NCI-H82 treated with DMSO at 0.1 percent for 48 hours (cell line): ENCODE results near the gene SYCE3.
"Not testable (repeated sequence)": the region's sequence is repeated elsewhere in the genome, so short reads cannot be mapped to it uniquely, and the experiment has no call there.

Source experiments
- DNase-seq: peaks from one replicate; lab custom pipeline; 2025; ENCODE audit not compliant: unreplicated experiment; lab: John Stamatoyannopoulos, UW

Gene SYCE3

DNA sequence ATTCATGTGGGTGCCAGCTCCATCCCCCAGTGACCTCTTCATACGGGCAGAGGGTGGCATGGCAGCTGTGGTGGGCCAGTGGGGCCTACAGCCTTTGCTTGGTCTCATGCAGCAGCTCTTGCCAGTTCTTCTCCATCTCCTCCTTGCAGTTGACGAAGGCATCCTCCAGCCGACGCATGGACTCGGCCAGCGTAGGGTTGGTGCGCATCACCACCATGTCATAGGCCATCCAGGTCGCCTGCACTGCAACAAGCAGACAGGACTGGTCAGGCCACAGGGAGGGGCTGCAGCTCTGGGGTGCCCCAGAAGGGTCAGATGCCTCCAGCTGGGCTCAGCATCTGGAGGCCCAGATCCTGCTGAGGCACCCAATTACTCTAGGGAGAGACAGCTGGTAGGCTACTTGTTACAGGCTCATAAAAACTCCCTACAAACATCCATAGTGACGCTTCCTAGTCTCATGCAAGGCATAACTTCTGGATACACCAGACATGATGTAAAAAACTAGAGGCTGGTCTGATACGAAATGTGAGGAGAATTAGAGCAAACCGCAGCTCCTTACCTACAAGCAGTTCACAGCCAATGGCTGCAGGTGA, 11.5 kb downstream of the SYCE3 start:
- DNase-seq = no peak

DNA sequence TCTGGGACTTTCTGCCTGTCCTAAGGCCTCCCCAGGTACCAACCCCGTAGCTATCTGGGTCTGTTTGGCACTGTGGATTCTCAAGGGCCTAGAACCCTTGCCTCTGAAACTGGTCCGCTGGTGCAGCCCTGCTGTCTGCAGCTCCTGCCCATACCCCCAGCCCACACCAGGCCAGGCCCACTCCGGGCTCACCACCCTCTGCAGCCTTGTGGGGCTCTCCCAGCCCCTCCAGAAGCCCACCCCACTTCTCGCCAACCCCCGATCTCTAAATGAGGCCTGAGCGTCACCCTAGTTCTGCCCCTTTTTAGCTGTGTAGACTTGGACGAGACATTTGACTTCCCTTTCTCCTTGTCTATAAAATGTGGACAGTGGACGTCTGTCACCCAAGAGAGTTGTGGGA, 12.3 kb downstream of the SYCE3 start:
- no peak for DNase-seq

DNA sequence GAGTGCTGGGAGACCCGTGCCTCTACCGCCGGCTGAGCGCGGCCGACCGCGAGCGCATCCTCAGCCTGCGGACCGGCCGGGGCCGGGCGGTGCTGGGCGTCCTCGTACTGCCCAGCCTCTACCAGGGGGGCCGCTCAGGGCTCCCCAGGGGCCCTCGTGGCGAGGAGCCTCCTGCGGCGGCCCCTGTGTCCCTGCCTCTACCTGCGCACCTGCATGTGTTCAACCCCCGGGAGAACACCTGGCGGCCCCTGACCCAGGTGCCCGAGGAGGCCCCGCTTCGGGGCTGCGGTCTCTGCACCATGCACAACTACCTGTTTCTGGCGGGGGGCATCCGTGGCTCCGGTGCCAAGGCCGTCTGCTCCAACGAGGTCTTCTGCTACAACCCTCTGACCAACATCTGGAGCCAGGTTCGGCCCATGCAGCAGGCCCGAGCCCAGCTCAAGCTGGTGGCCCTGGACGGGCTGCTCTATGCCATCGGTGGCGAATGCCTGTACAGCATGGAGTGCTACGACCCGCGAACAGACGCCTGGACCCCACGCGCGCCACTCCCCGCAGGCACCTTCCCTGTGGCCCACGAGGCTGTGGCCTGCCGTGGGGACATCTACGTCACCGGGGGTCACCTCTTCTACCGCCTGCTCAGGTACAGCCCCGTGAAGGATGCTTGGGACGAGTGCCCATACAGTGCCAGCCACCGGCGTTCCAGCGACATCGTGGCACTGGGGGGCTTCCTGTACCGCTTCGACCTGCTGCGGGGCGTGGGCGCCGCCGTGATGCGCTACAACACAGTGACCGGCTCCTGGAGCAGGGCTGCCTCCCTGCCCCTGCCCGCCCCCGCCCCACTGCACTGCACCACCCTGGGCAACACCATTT, 13.6 kb downstream of the SYCE3 start:
- DNase-seq = no peak

DNA sequence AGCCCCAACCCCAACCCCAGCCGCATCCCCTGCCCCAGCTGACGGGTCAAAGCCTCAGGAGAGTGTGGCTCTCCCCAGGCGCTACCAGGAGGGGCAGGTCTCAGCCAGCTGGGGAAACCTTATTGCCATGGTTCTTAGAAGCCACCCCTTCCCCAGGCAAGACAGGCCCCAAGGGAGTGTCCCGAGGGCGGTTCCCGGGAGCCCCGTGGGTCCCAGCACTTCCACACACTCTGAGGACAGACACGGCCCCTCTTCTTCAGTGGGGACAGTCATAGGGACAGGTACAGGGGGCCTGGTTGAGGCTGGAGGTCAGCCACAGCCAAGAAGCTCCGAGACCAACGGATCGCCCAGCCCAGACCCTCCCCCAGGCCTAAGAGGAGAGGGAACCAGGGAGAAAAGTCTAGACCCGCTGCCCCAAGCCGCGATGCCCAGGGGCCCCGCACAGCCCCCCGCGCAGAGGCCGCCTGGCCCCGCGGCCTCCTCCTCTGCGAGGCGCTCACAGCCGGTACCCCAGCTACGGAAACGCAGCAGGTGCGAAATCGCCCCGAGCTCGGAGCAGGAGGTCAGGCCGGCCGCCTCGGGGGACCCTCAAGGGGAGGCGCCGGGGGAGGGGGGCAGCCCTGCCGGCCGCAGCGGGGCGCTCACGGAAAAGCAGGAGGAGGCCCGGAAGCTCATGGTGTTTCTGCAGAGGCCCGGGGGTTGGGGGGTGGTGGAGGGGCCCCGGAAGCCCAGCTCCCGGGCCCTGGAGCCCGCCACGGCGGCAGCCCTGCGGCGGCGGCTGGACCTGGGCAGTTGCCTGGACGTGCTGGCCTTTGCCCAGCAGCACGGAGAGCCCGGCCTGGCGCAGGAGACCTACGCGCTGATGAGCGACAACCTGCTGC, 14.4 kb downstream of the SYCE3 start:
- DNase-seq = no peak

DNA sequence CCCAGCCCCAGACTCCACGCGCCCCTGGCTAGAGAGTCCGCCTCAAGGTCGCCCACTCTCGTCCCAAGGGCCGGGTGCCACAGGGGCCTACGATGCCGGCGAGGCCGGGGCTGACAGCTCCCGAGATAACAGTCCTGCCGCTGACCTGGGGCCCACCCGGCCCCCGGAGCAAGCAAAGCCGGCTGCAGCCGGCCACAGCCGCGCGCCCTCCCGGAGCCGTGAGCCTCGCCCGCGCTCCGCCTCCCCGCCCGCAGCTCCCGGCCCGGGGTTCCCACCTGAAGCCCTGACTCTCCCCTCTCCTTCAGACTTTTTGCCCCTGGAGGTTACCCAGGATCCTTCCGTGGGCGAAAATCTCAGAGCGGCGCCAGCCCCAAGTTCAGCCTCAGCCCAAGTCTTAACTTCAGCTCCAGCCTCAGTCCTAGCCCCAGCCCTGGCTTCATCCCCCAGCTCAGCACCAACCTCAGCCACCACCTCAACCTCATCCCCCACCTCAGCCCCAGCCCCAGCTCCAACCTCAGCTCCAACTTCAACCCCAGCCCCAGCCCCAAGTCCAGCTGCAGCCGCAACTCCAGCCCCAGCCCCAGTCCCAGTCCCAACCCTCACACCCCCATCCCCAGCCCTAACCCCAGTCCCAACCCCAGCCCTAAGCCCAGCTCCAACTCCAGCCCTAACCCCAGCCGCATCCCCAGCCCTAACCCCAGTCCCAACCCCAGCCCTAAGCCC, 15.3 kb downstream of the SYCE3 start:
- DNase-seq = no peak

DNA sequence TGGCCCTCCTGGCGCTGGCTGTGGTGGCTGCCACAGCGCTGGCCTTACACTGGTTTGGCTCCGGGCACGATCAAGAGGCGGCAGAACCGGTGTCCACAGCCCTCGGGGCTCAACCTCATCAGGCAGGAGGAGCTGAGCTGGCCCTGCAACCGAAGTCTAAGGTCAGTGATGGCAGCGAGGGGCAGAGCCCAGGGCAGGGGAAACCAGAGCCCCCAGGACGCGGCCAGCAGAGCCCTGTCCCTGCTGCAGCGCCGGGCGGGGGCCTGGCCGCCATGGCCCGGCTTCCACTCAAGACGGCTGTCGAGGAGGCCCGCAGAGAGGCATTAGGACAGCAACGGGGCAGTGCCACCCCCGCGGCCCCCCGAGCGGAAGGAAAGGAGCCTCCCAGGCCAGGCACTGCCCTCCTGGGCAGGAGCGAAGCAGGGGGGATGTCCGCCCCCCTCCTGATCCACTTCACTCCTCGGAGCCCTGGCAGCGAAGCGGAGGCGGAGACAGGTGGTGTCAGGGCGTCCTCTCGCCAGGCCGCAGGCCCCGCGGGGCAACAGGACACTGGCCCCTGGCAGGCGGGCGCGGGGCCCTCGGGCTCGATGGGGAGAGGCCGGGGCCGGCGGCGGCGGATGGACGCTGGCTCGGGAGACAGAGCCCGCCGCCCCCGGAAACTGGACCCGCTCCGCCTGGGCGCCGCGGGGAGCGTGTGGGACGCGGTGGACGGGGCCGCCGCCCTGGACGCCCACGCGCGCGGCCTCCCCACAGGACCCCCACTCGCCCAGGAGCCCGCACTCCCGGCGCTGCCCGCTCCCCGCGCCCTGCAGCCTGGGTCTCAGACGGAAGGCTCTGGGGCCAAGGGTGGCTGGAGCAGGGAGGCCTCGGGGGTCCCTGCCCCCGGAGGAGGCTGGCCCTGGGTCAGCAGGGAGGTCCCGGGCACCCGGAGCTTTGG, 16.1 kb downstream of the SYCE3 start:
- no peak for DNase-seq

DNA sequence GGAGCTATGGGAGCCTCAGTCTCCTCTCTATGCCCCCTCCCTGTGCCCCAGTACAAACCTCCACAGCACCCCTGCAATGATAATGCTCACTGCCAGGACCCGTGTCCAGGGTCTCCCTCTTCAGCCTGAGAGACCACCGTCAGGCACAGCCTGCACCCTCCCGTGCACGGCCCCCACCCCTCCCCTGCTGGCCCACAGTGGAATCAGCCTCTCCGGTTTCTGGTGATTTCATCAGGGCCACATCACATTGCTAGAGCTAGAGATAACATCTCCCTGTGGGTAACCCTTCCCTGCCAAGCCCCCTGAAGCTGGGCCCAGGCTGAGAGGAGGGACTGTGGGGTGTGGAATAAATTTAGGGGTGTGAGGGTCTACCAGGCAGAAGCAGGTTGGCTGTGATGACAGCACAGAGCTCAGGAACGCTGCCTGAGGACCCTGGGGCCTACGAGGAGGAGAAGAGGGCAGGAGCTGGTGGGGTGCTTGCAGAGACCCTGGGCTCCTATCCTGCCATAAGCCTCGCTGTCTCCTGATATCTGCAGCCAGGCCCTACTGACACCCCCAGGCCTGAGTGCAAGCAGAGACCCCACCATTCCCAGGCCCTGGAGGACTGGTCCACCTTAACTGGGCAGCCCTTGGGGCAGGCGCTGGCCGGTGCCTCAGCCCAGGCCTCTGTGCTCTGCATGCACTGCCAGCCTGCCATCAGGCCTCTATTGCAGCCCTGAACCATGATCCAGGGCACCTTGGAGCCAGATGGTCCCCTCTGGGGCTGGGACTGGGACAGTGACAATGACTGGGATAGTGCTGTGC, 17.0 kb downstream of the SYCE3 start, which contains the start of gene KLHDC7B:
KLHDC7B (plus strand) TSS at position 378 of the 804 bp plus-strand sequence; CDS start at position 723, 345 bp downstream.
- no peak for DNase-seq

DNA sequence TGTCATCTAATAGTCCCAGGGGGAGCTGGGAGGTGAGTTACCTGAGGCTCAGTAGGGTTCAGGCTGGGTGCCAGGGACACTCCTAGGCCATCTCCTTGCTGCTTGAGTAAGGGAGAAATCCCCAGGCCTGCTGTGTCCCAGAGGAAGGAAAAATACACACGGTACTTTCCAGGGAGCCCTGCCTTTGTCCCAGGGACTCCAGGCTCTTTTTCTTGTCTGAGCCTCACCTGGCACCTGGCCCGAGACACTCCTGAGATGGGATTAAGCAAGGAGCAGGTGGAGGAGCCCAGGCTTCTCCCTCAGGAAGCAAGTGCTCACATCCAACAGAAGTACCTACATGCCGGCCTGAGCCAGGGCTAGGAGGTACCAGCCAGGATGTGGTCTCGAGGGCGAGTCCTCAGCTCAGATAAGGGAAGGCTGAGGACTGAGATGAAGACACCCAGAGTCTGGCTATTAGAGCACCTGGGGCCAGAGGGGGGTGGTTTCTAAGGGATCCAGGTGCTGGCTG, 17.9 kb downstream of the SYCE3 start:
- no peak for DNase-seq

DNA sequence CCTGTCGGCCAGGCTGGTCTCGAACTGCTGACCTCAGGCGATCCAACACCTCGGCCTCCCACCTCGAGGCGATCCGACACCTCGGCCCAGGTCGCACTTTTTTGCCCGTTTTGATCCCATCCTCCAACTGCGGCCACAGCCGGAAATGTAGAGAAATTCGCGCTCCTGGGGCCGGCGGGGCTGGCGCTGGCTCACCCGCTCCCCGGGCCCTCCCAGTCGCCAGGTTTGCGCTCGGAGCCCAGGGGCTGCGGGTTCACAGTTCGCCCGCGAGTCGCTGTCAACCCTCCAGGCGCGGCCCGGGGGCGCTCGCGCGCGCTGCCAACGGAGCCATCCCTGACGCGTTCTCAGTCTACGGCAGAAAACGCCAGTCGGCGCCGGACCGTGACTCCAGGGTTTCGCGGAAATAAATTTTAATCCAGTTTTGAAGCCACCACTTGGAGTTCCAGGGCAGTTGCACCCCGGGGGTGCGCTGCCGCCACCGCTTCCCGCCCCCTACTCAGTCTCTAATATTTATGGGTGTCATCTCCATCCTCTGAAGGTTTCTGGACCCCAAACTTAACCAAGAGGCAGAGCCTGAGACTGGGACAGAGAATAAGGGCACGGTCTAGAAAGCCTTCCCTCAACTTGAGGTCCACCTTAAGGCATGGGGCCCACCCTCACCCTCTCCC, 18.5 kb downstream of the SYCE3 start:
- no peak for DNase-seq

DNA sequence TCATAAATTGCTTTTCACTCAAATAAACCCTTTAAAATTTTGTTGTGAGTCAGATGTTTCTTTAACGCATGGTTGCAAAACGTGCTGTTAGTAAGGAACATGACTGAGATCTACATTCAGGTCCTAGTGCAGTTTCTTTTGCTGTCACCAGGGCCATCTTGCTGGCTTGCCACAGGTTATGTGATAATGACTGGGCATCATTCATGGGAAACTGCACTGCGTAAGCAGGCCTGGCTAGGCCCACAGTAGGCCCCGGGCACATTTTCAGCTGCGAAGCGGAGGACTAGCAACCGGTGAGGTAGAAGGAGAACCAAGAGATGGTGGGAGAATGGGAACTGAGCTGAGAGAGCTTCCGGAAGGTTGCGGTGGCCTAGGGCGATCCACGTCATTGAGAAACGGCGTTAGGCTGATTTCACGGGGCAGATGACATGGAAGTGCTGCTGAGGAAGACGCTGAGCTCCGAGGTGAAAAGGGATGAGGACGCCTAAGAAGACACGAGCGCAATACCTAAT, 20.2 kb downstream of the SYCE3 start:
- no peak for DNase-seq

DNA sequence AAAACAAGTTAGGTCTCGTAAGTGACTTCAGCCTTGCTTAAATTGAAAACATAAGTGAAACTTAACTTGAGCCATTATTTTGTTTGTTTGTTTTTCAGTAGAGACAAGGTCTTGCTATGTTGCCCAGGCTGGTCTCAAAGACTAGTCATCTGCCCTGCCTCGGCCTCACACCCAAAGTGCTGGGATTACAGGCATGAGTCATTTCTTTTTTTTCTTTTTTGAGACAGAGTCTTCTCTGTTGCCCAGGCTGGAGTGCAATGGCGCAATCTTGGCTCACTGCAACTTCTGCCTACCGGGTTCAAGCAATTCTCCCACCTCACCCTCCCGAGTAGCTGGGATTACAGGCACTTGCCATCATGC, 21.1 kb downstream of the SYCE3 start:
- not testable (repeated sequence) for DNase-seq

DNA sequence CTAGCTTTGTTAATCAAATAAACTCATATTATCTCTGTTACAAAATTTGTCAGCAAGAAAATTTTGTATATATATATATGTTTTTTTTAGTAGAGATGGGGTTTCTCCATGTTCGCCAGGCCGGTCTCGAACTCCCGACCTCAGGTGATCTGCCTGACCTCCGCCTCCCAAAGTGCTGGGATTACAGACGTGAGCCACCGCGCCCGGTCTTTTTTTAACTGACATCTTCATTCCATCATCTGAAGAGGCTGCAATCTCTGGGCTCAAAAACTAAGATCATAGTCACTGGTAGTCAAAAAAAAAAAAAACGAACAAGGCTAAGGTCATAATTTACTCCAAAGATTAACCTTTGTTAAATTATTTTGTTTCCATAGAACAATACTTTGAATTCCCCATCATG, 22.3 kb downstream of the SYCE3 start:
- DNase-seq = no peak

DNA sequence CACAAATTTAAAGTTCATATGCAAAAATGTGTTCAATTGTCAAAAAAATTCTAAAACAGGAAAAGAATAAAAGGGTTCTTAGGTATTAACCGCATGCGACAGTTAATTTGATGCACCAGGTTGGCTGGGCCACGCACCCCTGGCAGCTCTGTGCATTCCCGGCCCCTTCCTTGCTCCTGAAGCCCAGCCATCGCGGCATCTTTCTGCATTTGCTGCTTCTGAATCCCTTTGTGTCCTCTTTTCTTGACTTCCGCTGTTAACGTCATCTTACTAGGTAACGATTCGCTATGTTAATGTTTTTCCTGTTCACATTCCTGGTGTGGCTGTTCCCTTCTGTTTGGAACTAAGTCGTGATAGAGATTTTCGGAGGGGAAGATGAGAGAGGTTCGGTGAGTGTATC, 25.0 kb downstream of the SYCE3 start:
- no peak for DNase-seq

DNA sequence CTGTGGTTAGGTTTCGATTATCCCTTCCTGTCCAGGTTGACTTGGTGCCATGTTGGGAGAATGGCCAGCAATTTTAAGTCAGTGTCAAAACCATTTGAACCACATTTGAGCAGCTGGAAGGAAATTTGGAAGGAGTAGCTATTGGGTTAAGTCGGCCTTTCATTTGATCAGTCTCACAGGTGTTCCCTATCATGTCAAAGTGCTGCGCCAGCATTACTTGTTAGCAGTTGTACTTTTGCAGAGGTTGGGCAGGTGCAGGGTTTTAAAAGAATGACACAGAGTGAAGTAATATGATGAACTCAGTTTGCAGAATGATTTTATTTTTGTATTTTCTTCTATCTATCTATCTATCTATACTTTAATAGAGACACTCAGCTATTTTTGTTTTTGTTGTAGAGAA, 26.5 kb downstream of the SYCE3 start:
- DNase-seq = no peak

DNA sequence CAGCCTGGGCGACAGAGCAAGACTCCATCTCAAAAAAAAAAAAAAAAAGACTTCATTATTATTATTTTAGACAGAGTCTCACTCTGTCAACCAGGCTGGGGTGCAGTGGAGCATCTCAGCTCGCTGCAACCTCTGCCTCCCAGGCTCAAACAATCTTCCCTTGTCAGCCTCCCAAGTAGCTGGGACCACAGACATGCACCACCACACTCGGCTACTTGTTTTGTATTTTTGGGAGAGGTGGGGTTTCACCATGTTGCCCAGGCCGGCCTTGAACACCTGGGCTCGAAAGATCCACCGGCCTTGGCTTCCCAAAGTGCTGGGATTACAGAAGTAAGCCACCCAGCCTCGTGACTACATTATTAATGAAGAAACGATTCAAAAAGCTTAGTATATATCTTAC, 27.6 kb downstream of the SYCE3 start:
- no peak for DNase-seq

DNA sequence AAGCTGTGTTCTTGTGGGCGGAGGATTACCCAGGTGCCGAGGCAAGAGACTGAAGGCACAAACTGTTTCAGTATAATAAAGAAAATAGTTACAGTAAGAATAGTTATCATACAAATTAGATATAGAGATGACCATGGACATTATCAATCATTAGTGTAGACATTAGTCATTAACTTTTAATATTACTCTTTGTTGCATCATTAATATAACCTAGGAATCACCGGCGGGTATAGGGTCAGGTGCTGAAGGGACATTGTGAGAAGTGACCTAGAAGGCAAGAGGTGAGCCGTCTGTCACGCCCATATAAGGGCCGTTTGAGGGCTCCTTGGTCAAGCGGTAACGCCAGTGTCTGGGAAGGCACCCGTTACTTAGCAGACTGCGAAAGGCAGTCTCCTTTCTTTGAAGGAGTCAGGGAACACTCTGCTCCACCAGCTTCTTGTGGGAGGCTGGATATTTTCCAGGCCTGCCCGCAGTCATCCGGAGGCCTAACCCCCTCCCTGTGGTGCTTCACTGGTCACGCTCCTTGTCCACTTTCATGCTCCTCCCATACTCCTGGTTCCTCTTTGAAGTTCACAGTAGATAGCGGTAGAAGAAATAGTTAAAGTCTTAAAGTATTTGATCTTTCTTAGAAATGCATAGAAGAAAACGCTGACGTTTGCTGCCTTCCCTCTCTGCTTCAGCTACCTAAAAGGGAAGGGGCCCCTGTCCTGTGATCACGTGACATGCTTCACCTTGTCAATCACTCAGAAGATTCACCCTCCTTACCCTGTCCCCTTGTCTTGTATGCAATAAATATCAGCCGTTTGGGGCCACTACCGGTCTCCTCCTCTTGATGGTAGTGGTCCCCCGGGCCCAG, 28.6 kb downstream of the SYCE3 start:
- not testable (repeated sequence) for DNase-seq
